GM12878 (cell line): ENCODE measurements around the gene NDUFS6. TPM values are rescaled to one million over a fixed set of nuclear protein-coding genes. Genes with fewer than 3 reads are reported as not detected.

ENCODE experiments used
- ATAC-seq: fragments of 200-7000 bp; cut with Tn5 transposase; 3 replicates; pipeline ENCODE4 v1.9.1; 2020; ENCODE audit warnings: mild to moderate bottlenecking, moderate library complexity
- BruUV-seq: library from RNA; stranded (reverse); fragments of 400-500 nt; replicated peaks from 2 replicates; lab custom pipeline; 2021; lab: Mats Ljungman, UMichigan
- CTCF ChIA-PET: fragments of 300-600 bp; sonication (Branson Sonifier 250); formaldehyde crosslinking; extraction: SDS; loops from one replicate; lab custom pipeline; 2021; ENCODE audit warnings: inconsistent platforms; lab: Yijun Ruan, JAX
- POLR2A ChIA-PET: fragments of 350-600 bp; formaldehyde crosslinking; extraction: SDS; loops from one replicate; lab custom pipeline; 2021; ENCODE audit warnings: inconsistent platforms; lab: Charles Lee
- RAD21 ChIA-PET: fragments of 300-600 bp; sonication (Branson Sonifier 250); formaldehyde crosslinking; loops from one replicate; lab custom pipeline; 2023; ENCODE audit warnings: antibody characterized with exemption; ENCODE audit not compliant: unreplicated experiment; lab: Charles Lee
- SMC1A ChIA-PET: fragments of 300-600 bp; sonication (Branson Sonifier 250); formaldehyde crosslinking; loops from one replicate; lab custom pipeline; 2023; ENCODE audit not compliant: unreplicated experiment, uncharacterized antibody; lab: Charles Lee
- DNase-seq: peaks from one replicate; pipeline ENCODE4 v3.0.0-alpha.2; 2011; ENCODE audit warnings: low read depth, low spot score
- FAIRE-seq: peaks from 3 replicates; lab custom pipeline; 2011; peaks lifted over from hg19 to GRCh38; lab: Jason Lieb, UNC
- H2AFZ ChIP-seq: 2 replicates; pipeline ENCODE4 v1.6.0; 2011; ENCODE audit warnings: low read depth, low read length, control low read depth; ENCODE audit not compliant: control insufficient read depth
- H3K27ac ChIP-seq: 2 replicates; pipeline ENCODE4 v1.5.1; 2011; ENCODE audit warnings: control low read depth; ENCODE audit not compliant: control insufficient read depth, insufficient read depth
- H3K27me3 ChIP-seq, 2 experiments: replicated peaks in 1 of 2; 2 replicates each; pipeline versions ENCODE4 v1.6.0 to v1.6.1; 2011; ENCODE audit warnings: low read length in 1 of 2; ENCODE audit not compliant: control insufficient read depth in 2 of 2, insufficient read depth in 2 of 2
- H3K36me3 ChIP-seq, 2 experiments: 2 replicates each; pipeline ENCODE4 v1.5.1; 2011; ENCODE audit warnings: low read length in 1 of 2; ENCODE audit not compliant: control insufficient read depth in 2 of 2, insufficient read depth in 2 of 2
- H3K4me1 ChIP-seq: 2 replicates; pipeline ENCODE4 v1.6.1; 2011; ENCODE audit warnings: mild to moderate bottlenecking, low read length, moderate library complexity, mixed read lengths; ENCODE audit not compliant: control insufficient read depth, insufficient read depth
- H3K4me2 ChIP-seq: 2 replicates; pipeline ENCODE4 v1.6.0; 2011; ENCODE audit warnings: control low read depth; ENCODE audit not compliant: control insufficient read depth, insufficient read depth
- H3K4me3 ChIP-seq: fragments of 200-600 bp; sonication (generic); 2 replicates; pipeline ENCODE4 v1.5.1; 2016
- H3K79me2 ChIP-seq: 2 replicates; pipeline ENCODE4 v1.6.0; 2011; ENCODE audit warnings: low read length; ENCODE audit not compliant: control insufficient read depth, insufficient read depth
- H3K9ac ChIP-seq: 2 replicates; pipeline ENCODE4 v1.8.0; 2011; ENCODE audit warnings: low read length, control low read depth, mixed read lengths; ENCODE audit not compliant: control insufficient read depth, insufficient read depth
- H3K9me3 ChIP-seq: replicated peaks from 3 replicates; pipeline ENCODE4 v1.5.1; 2011; ENCODE audit warnings: mild to moderate bottlenecking, low read length; ENCODE audit not compliant: control insufficient read depth, insufficient read depth
- H4K20me1 ChIP-seq: 2 replicates; pipeline ENCODE4 v1.6.0; 2011; ENCODE audit not compliant: control insufficient read depth, insufficient read depth
- CEBPZ ChIP-seq: fragments of 150-350 bp; IDR thresholded peaks from 2 replicates; pipeline ENCODE4 v1.6.1; 2016; ENCODE audit warnings: low read depth, low read length
- EP300 ChIP-seq, 2 experiments: fragments of 150-350 bp in 1 of 2; IDR thresholded peaks; 2 replicates each; pipeline ENCODE4 v1.6.1; 2011 to 2012; ENCODE audit warnings: low read depth in 2 of 2, low read length in 2 of 2, borderline replicate concordance in 1 of 2, improper control_type of control experiment in 1 of 2, inconsistent platforms in 1 of 2; ENCODE audit not compliant: control insufficient read depth in 1 of 2
- ESRRA ChIP-seq: IDR thresholded peaks from 2 replicates; pipeline ENCODE4 v1.6.1; 2012; ENCODE audit warnings: mild to moderate bottlenecking, low read length, improper control_type of control experiment
- IKZF2 ChIP-seq, 2 experiments: fragments of 450-650 bp; IDR thresholded peaks; 2 replicates each; pipeline ENCODE4 v1.6.1; 2017; ENCODE audit warnings: mild to moderate bottlenecking in 2 of 2, moderate library complexity in 2 of 2
- KLF5 ChIP-seq: fragments of 450-650 bp; IDR thresholded peaks from 2 replicates; pipeline ENCODE4 v1.6.1; 2014; ENCODE audit warnings: mild to moderate bottlenecking; ENCODE audit not compliant: partially characterized antibody
- NFIC ChIP-seq: IDR thresholded peaks from 2 replicates; pipeline ENCODE4 v1.6.1; 2012; ENCODE audit warnings: low read depth, mild to moderate bottlenecking, inconsistent platforms, low read length, moderate library complexity
- NFYA ChIP-seq: IDR thresholded peaks from 2 replicates; pipeline ENCODE4 v1.6.1; 2011; ENCODE audit warnings: low read depth, mild to moderate bottlenecking, low read length, improper control_type of control experiment, borderline replicate concordance
- PML ChIP-seq: IDR thresholded peaks from 2 replicates; pipeline ENCODE4 v1.6.1; 2012; ENCODE audit warnings: low read length, inconsistent platforms
- RAD21 ChIP-seq: IDR thresholded peaks from 2 replicates; pipeline ENCODE4 v1.6.1; 2011; ENCODE audit warnings: mild to moderate bottlenecking, low read depth, low read length, moderate library complexity; ENCODE audit not compliant: insufficient read depth
- SMAD1 ChIP-seq: fragments of 450-650 bp; IDR thresholded peaks from 2 replicates; pipeline ENCODE4 v1.6.1; 2018; ENCODE audit warnings: mild to moderate bottlenecking, low read depth; ENCODE audit not compliant: partially characterized antibody
- ZSCAN29 ChIP-seq: fragments of 450-650 bp; IDR thresholded peaks from 2 replicates; pipeline ENCODE4 v1.6.1; 2017; ENCODE audit warnings: mild to moderate bottlenecking, moderate library complexity
- WGBS: methylation state at CpG from one replicate; pipeline ENCODE4 v1.1.6; 2016; ENCODE audit warnings: low lambda C conversion rate; ENCODE audit not compliant: insufficient replicate concordance, insufficient coverage; ENCODE audit errors: missing lambda C conversion rate; 5-methylcytosine and 5-hydroxymethylcytosine counted together
- in situ Hi-C: fragments of 300-500 bp; cut with MboI; formaldehyde crosslinking; loops from 9 replicates; pipeline ENCODE4 v1.14.3; 2018; ENCODE audit warnings: mixed read lengths
- intact Hi-C: fragments of 100-400 bp; cut with micrococcal nuclease; formaldehyde crosslinking; loops from one replicate; pipeline ENCODE4 v1.14.2; 2022; ENCODE audit not compliant: unreplicated experiment
- polyA plus RNA-seq, 11 experiments: library from polyadenylated mRNA; depleted of rRNA in 4 of 11; unstranded in 6 of 11; stranded (reverse) in 5 of 11; fragments of >200 nt; fragmentation: Nextera tagmentation in 4 of 11; fragmentation: Illumina TruSeq in 1 of 11; extraction: Ambion mirVana in 4 of 11; extraction: Trizol in 1 of 11; gene quantifications; 1 replicate in 1 of 11; 2 replicates in 10 of 11; pipeline versions ENCODE4 v1.2.1 to v1.2.3, GENCODE V29; 2011 to 2016; ENCODE audit warnings: inconsistent platforms in 2 of 11, missing spikeins in 2 of 11, low read depth in 1 of 11
- total RNA-seq, 4 experiments: library from RNA; depleted of rRNA in 3 of 4; stranded (reverse); fragments of >200 nt in 3 of 4; fragmentation: Illumina TruSeq in 1 of 4; extraction: Trizol in 1 of 4; gene quantifications; 2 replicates each; pipeline versions ENCODE4 v1.2.1 to v1.2.3, GENCODE V29; 2013 to 2021
- TF ChIP-seq, protein P1 (sequence below): IDR thresholded peaks from 2 replicates; pipeline ENCODE4 v1.6.1; 2012; ENCODE audit warnings: low read depth, low read length, improper control_type of control experiment

Gene NDUFS6
- total and polyA plus RNA-seq, 10 of the 15 experiments (the other 5 are each of a cell fraction or from before 2014, with no cell fraction given) = 20.7 to 213 (median 58.3) TPM

DNA sequence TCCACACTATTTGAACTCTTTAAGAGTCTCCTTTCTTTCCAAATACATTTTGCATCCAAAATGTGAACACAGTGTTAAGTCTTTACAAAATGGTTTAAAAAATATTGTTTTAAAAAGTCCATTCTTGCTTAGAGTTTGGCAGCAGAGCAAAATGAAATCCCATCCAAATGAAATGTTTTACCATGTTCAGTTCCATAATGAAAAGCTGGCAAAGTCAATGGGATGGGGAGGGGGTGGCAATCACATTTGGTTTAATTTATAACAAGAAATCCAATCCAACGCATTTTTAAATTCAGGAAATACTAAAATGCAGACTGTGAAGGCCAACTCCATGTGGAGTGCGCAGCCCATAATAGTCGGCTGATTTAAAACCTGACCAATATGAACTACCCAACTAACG is 41.0 kb upstream of the NDUFS6 start (continued):
- TF ChIP-seq CEBPZ (no peak), RAD21 (no peak), NFIC (no peak), PML (no peak), ESRRA (no peak), KLF5 (no peak)

- Histone ChIP-seq H2AFZ (no peak overlapping the region), H3K4me3 (no peak overlapping the region), H3K9ac (no peak overlapping the region), H3K27me3 (peaks cover 0 to 3% of the 10 kb centered on the region in 2 experiments; a peak in 2 of 4 replicates), H3K79me2 (no peaks in the 10 kb centered on the region), H3K4me2 (no peak overlapping the region), H3K36me3 (no peaks in the 10 kb centered on the region), H3K27ac (no peak overlapping the region), H3K4me1 (no peaks in the 10 kb centered on the region), H4K20me1 (no peaks in the 10 kb centered on the region), H3K9me3 (no peaks in the 10 kb centered on the region; the same call in 1 of the 3 replicates)
- ChIA-PET POLR2A (interaction anchor here (0.6 kb wide), 1 partner anchor 280 kb away, joined by 3 read pairs; no protein-coding TSS in a partner anchor), RAD21 (no interaction called here), CTCF (interaction anchor here (1.2 to 3.0 kb wide), 2 partner anchors 40 to 279 kb away, joined by 4 to 18 read pairs; partner anchors contain the start of gene NDUFS6), SMC1A (no interaction called here)
- no TSS peak for BruUV-seq
- in situ Hi-C loops = no loop called here
- DNase-seq (no peak), ATAC-seq (no peak), FAIRE-seq (no peak)
- intact Hi-C loops = loop anchor here (5.0 kb wide), 1 partner anchor 41 kb away; the partner anchor contains the start of gene NDUFS6
- 63% methylated on average over 24 of the region's 28 CpGs for WGBS
- TF ChIP-seq EP300 (IDR thresholded peaks at IDR 0.05; ENCODE audit: borderline replicate concordance in 1 of 2, control insufficient read depth in 1 of 2, low read depth in 2 of 2, low read length in 2 of 2) = no peak
- no peak for TF ChIP-seq IKZF2 (IDR thresholded peaks at IDR 0.05)
- no peak for TF ChIP-seq SMAD1
- TF ChIP-seq ESRRA = no peak
- no peak for TF ChIP-seq NFYA
- TF ChIP-seq ZSCAN29 = no peak
- TF ChIP-seq, protein P1, sequence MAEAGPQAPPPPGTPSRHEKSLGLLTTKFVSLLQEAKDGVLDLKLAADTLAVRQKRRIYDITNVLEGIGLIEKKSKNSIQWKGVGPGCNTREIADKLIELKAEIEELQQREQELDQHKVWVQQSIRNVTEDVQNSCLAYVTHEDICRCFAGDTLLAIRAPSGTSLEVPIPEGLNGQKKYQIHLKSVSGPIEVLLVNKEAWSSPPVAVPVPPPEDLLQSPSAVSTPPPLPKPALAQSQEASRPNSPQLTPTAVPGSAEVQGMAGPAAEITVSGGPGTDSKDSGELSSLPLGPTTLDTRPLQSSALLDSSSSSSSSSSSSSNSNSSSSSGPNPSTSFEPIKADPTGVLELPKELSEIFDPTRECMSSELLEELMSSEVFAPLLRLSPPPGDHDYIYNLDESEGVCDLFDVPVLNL = no peak
Observed at GRCh38 chr5:1760656-1761452, 40.4 kb upstream of the NDUFS6 start.
